AG09309 (cell line): ENCODE results near the gene SYTL4.
"Not testable (repeated sequence)": the region's sequence is repeated elsewhere in the genome, so short reads cannot be mapped to it uniquely, and the experiment has no call there.

Source experiments
- DNase-seq: peaks from one replicate; pipeline ENCODE4 v3.0.0-alpha.2; 2010; ENCODE audit warnings: low read depth
- H3K4me3 ChIP-seq: 2 replicates; pipeline ENCODE4 v1.5.1; 2011; ENCODE audit warnings: mild to moderate bottlenecking, low read depth, low read length, moderate library complexity; ENCODE audit not compliant: control insufficient read depth
- CTCF ChIP-seq: IDR thresholded peaks from 2 replicates; pipeline ENCODE4 v1.5.1; 2011; ENCODE audit warnings: mild to moderate bottlenecking, low read depth, low read length, inconsistent platforms; ENCODE audit not compliant: insufficient read depth, control insufficient read depth; ENCODE audit errors: missing control alignments

The SYTL4 gene

GRCh38 chrX:100731441-100732281, at the start of gene SYTL4:
SYTL4 (minus strand) TSS chrX:100732121; CDS start chrX:100702037, 30,084 bp downstream.
- TF ChIP-seq CTCF: no peak
- DNase-seq: no peak
- peak within 1 kb of the TSS; percentile 70 for H3K4me3 ChIP-seq

DNA sequence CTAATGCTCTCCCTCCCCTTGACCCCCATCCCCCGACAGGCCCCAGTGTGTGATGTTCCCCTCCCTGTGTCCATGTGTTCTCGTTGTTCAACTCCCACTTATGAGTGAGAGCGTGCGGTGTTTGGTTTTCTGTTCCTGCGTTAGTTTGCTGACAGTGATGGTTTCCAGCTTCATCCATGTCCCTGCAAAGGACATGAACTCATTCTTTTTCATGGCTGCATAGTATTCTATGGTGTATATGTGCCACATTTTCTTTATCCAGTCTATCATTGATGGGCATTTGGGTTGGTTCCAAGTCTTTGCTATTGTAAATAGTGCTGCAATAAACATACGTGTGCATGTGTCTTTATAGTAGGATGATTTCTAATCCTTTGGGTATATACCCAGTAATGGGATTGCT, 37.5 kb upstream of the SYTL4 start:
- not testable (repeated sequence) for DNase-seq, H3K4me3 ChIP-seq

GRCh38 chrX:100768679-100769338, 36.9 kb upstream of the SYTL4 start:
- DNase-seq: peak; percentile 16
- H3K4me3 ChIP-seq: no peak overlapping the region
- peak; percentile 100 for TF ChIP-seq CTCF

GRCh38 chrX:100750883-100751282, 19.0 kb upstream of the SYTL4 start:
- H3K4me3 ChIP-seq: no peak overlapping the region
- no peak for TF ChIP-seq CTCF
- DNase-seq: no peak

- no peak for TF ChIP-seq CTCF
- DNase-seq: no peak
- H3K4me3 ChIP-seq: no peak overlapping the region
These were observed 16.2 kb upstream of the SYTL4 start for GRCh38 chrX:100748108-100748507.

DNA sequence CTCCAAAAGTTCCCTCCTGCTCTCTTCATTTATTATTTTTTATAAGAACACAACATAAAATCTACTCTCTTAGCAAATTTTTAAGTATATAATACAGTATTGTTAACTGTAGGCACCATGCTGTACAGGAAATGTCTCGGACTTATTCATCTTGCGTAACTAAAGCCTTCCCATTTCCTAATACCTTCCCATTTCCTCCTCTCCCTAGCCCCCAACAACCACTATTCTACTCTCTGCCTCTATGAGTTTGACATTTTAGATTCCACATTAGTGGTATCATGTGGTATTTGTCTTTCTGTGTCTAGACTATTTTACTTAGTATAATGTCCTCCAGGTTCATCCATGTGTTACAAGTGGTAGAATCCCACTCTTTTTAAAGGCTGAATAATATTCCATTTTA, 15.8 kb upstream of the SYTL4 start:
- no peak for DNase-seq
- no peak for TF ChIP-seq CTCF
- H3K4me3 ChIP-seq: no peak overlapping the region

DNA sequence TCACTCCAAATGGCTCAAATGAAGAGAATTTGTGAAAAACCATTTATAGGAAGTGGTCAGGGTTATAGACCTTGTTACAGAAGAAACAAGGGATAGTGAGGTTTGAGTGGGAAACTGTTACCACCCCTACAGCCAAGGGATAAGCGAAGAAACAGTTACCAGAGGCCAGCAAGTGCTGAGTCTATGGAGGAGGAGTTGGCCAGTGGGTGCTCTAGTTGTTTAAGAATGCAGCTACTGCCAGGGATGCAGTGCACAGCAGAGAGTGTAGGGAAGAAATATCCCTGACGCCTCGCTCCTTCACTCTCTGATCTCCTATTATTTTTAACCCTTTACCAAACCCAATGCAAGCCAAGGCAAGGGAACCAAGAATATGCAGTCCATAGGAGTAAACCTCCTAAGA, 15.2 kb upstream of the SYTL4 start:
- TF ChIP-seq CTCF: no peak
- no peak overlapping the region for H3K4me3 ChIP-seq
- no peak for DNase-seq
